GM12878 (cell line): ENCODE measurements around the gene IL32. TPM values are rescaled to one million over a fixed set of nuclear protein-coding genes. Genes with fewer than 3 reads are reported as not detected.
"Not testable (repeated sequence)": the region's sequence is repeated elsewhere in the genome, so short reads cannot be mapped to it uniquely, and the experiment has no call there.

ENCODE experiments used
- ATAC-seq: fragments of 200-7000 bp; cut with Tn5 transposase; 3 replicates; pipeline ENCODE4 v1.9.1; 2020; ENCODE audit warnings: mild to moderate bottlenecking, moderate library complexity
- BruUV-seq: library from RNA; stranded (reverse); fragments of 400-500 nt; replicated peaks from 2 replicates; lab custom pipeline; 2021; lab: Mats Ljungman, UMichigan
- CTCF ChIA-PET: fragments of 300-600 bp; sonication (Branson Sonifier 250); formaldehyde crosslinking; extraction: SDS; loops from one replicate; lab custom pipeline; 2021; ENCODE audit warnings: inconsistent platforms; lab: Yijun Ruan, JAX
- POLR2A ChIA-PET: fragments of 350-600 bp; formaldehyde crosslinking; extraction: SDS; loops from one replicate; lab custom pipeline; 2021; ENCODE audit warnings: inconsistent platforms; lab: Charles Lee
- RAD21 ChIA-PET: fragments of 300-600 bp; sonication (Branson Sonifier 250); formaldehyde crosslinking; loops from one replicate; lab custom pipeline; 2023; ENCODE audit warnings: antibody characterized with exemption; ENCODE audit not compliant: unreplicated experiment; lab: Charles Lee
- SMC1A ChIA-PET: fragments of 300-600 bp; sonication (Branson Sonifier 250); formaldehyde crosslinking; loops from one replicate; lab custom pipeline; 2023; ENCODE audit not compliant: unreplicated experiment, uncharacterized antibody; lab: Charles Lee
- DNase-seq: peaks from one replicate; pipeline ENCODE4 v3.0.0-alpha.2; 2011; ENCODE audit warnings: low read depth, low spot score
- FAIRE-seq: peaks from 3 replicates; lab custom pipeline; 2011; peaks lifted over from hg19 to GRCh38; lab: Jason Lieb, UNC
- H2AFZ ChIP-seq: 2 replicates; pipeline ENCODE4 v1.6.0; 2011; ENCODE audit warnings: low read depth, low read length, control low read depth; ENCODE audit not compliant: control insufficient read depth
- H3K27ac ChIP-seq: 2 replicates; pipeline ENCODE4 v1.5.1; 2011; ENCODE audit warnings: control low read depth; ENCODE audit not compliant: control insufficient read depth, insufficient read depth
- H3K27me3 ChIP-seq, 2 experiments: replicated peaks in 1 of 2; 2 replicates each; pipeline versions ENCODE4 v1.6.0 to v1.6.1; 2011; ENCODE audit warnings: low read length in 1 of 2; ENCODE audit not compliant: control insufficient read depth in 2 of 2, insufficient read depth in 2 of 2
- H3K36me3 ChIP-seq, 2 experiments: 2 replicates each; pipeline ENCODE4 v1.5.1; 2011; ENCODE audit warnings: low read length in 1 of 2; ENCODE audit not compliant: control insufficient read depth in 2 of 2, insufficient read depth in 2 of 2
- H3K4me1 ChIP-seq: 2 replicates; pipeline ENCODE4 v1.6.1; 2011; ENCODE audit warnings: mild to moderate bottlenecking, low read length, moderate library complexity, mixed read lengths; ENCODE audit not compliant: control insufficient read depth, insufficient read depth
- H3K4me2 ChIP-seq: 2 replicates; pipeline ENCODE4 v1.6.0; 2011; ENCODE audit warnings: control low read depth; ENCODE audit not compliant: control insufficient read depth, insufficient read depth
- H3K4me3 ChIP-seq: fragments of 200-600 bp; sonication (generic); 2 replicates; pipeline ENCODE4 v1.5.1; 2016
- H3K79me2 ChIP-seq: 2 replicates; pipeline ENCODE4 v1.6.0; 2011; ENCODE audit warnings: low read length; ENCODE audit not compliant: control insufficient read depth, insufficient read depth
- H3K9ac ChIP-seq: 2 replicates; pipeline ENCODE4 v1.8.0; 2011; ENCODE audit warnings: low read length, control low read depth, mixed read lengths; ENCODE audit not compliant: control insufficient read depth, insufficient read depth
- H3K9me3 ChIP-seq: replicated peaks from 3 replicates; pipeline ENCODE4 v1.5.1; 2011; ENCODE audit warnings: mild to moderate bottlenecking, low read length; ENCODE audit not compliant: control insufficient read depth, insufficient read depth
- H4K20me1 ChIP-seq: 2 replicates; pipeline ENCODE4 v1.6.0; 2011; ENCODE audit not compliant: control insufficient read depth, insufficient read depth
- BCL11A ChIP-seq: IDR thresholded peaks from 2 replicates; pipeline ENCODE4 v1.6.1; 2011; ENCODE audit warnings: low read depth, low read length
- CEBPB ChIP-seq, 2 experiments: fragments of 150-350 bp in 1 of 2; IDR thresholded peaks; 2 replicates each; pipeline ENCODE4 v1.6.1; 2012 to 2014; ENCODE audit warnings: low read depth in 2 of 2, low read length in 2 of 2, borderline replicate concordance in 1 of 2, inconsistent platforms in 1 of 2
- GABPA ChIP-seq: IDR thresholded peaks from 2 replicates; pipeline ENCODE4 v1.6.1; 2014; ENCODE audit warnings: antibody characterized with exemption, low read depth, mild to moderate bottlenecking, inconsistent platforms
- PAX8 ChIP-seq: fragments of 450-650 bp; IDR thresholded peaks from 2 replicates; pipeline ENCODE4 v1.6.1; 2017; ENCODE audit warnings: mild to moderate bottlenecking, moderate library complexity
- POU2F2 ChIP-seq: IDR thresholded peaks from 3 replicates; pipeline ENCODE4 v1.6.1; 2011; ENCODE audit warnings: low read depth, mild to moderate bottlenecking, low read length, borderline replicate concordance
- SKIL ChIP-seq: fragments of 450-650 bp; IDR thresholded peaks from 2 replicates; pipeline ENCODE4 v1.6.1; 2017; ENCODE audit warnings: mild to moderate bottlenecking, low read depth, inconsistent platforms; ENCODE audit not compliant: poor library complexity, severe bottlenecking
- ZNF274 ChIP-seq: IDR thresholded peaks from one replicate; pipeline ENCODE4 v1.8.0; 2011; ENCODE audit not compliant: insufficient read length, insufficient read depth
- WGBS: methylation state at CpG from one replicate; pipeline ENCODE4 v1.1.6; 2016; ENCODE audit warnings: low lambda C conversion rate; ENCODE audit not compliant: insufficient replicate concordance, insufficient coverage; ENCODE audit errors: missing lambda C conversion rate; 5-methylcytosine and 5-hydroxymethylcytosine counted together
- in situ Hi-C: fragments of 300-500 bp; cut with MboI; formaldehyde crosslinking; loops from 9 replicates; pipeline ENCODE4 v1.14.3; 2018; ENCODE audit warnings: mixed read lengths
- intact Hi-C: fragments of 100-400 bp; cut with micrococcal nuclease; formaldehyde crosslinking; loops from one replicate; pipeline ENCODE4 v1.14.2; 2022; ENCODE audit not compliant: unreplicated experiment
- polyA plus RNA-seq, 11 experiments: library from polyadenylated mRNA; depleted of rRNA in 4 of 11; unstranded in 6 of 11; stranded (reverse) in 5 of 11; fragments of >200 nt; fragmentation: Nextera tagmentation in 4 of 11; fragmentation: Illumina TruSeq in 1 of 11; extraction: Ambion mirVana in 4 of 11; extraction: Trizol in 1 of 11; gene quantifications; 1 replicate in 1 of 11; 2 replicates in 10 of 11; pipeline versions ENCODE4 v1.2.1 to v1.2.3, GENCODE V29; 2011 to 2016; ENCODE audit warnings: inconsistent platforms in 2 of 11, missing spikeins in 2 of 11, low read depth in 1 of 11
- total RNA-seq, 4 experiments: library from RNA; depleted of rRNA in 3 of 4; stranded (reverse); fragments of >200 nt in 3 of 4; fragmentation: Illumina TruSeq in 1 of 4; extraction: Trizol in 1 of 4; gene quantifications; 2 replicates each; pipeline versions ENCODE4 v1.2.1 to v1.2.3, GENCODE V29; 2013 to 2021

IL32 gene
- total and polyA plus RNA-seq, 10 of the 15 experiments (the other 5 are each of a cell fraction or from before 2014, with no cell fraction given): 27.0 to 122 (median 55.8) TPM

- ChIA-PET POLR2A (interaction anchor here (0.8 kb wide), 1 partner anchor 20 kb away, joined by 3 read pairs; no protein-coding TSS in a partner anchor), CTCF (interaction anchor here (0.6 to 5.6 kb wide), 3 partner anchors 20 to 350 kb away, joined by 3 to 28 read pairs (median 5); no protein-coding TSS in a partner anchor), RAD21 (no interaction called here), SMC1A (no interaction called here)
- H3K9me3 ChIP-seq: no peaks in the 10 kb centered on the region
- no peak for DNase-seq
- no peaks in the 10 kb centered on the region for H3K36me3 ChIP-seq
- WGBS: 61% methylated on average over 9 of the region's 9 CpGs
- no peak overlapping the region for H3K4me3 ChIP-seq
- no TSS peak for BruUV-seq
- intact Hi-C loops (no loop called here), in situ Hi-C loops (no loop called here)
- peaks cover 8% of the 10 kb centered on the region for H3K4me1 ChIP-seq
- no peak for ATAC-seq
- TF ChIP-seq SKIL (no peak), POU2F2 (no peak), GABPA (no peak), CEBPB (IDR thresholded peaks at IDR 0.05; ENCODE audit: borderline replicate concordance in 1 of 2, low read depth in 2 of 2, low read length in 2 of 2) (no peak), ZNF274 (no peak), PAX8 (no peak), BCL11A (no peak)
- H3K4me2 ChIP-seq: no peak overlapping the region
- no peaks in the 10 kb centered on the region; a peak in 2 of 4 replicates for H3K27me3 ChIP-seq
- H2AFZ ChIP-seq: no peak overlapping the region
- H3K9ac ChIP-seq: no peak overlapping the region
- no peak for FAIRE-seq
- no peaks in the 10 kb centered on the region for H3K79me2 ChIP-seq
- no peak overlapping the region for H3K27ac ChIP-seq
- no peaks in the 10 kb centered on the region for H4K20me1 ChIP-seq
Measured at GRCh38 chr16:3051494-3051893, 13.9 kb upstream of the IL32 start.

GRCh38 chr16:3052571-3053329, 12.7 kb upstream of the IL32 start:
- 84% methylated on average over 11 of the region's 12 CpGs for WGBS
- DNase-seq, H3K79me2 ChIP-seq, SMC1A ChIA-PET, H3K27ac ChIP-seq, H3K36me3 ChIP-seq, H4K20me1 ChIP-seq, CTCF ChIA-PET, H2AFZ ChIP-seq, in situ Hi-C loops, POLR2A ChIA-PET, BruUV-seq, H3K27me3 ChIP-seq, H3K9ac ChIP-seq, intact Hi-C loops, H3K4me2 ChIP-seq, H3K9me3 ChIP-seq, H3K4me3 ChIP-seq, H3K4me1 ChIP-seq: not testable (repeated sequence)
- ATAC-seq (peak; percentile 41), FAIRE-seq (peak; percentile 82)
- RAD21 ChIA-PET: interaction anchor here (0.6 kb wide), 1 partner anchor 138 kb away, joined by 4 read pairs; no protein-coding TSS in a partner anchor

- CTCF ChIA-PET, in situ Hi-C loops, H3K36me3 ChIP-seq, POLR2A ChIA-PET, BruUV-seq, intact Hi-C loops, FAIRE-seq, H3K9ac ChIP-seq, RAD21 ChIA-PET, H4K20me1 ChIP-seq, SMC1A ChIA-PET, H3K27ac ChIP-seq, H3K4me3 ChIP-seq, H3K79me2 ChIP-seq, H2AFZ ChIP-seq, DNase-seq, H3K9me3 ChIP-seq, H3K27me3 ChIP-seq, H3K4me2 ChIP-seq: not testable (repeated sequence)
- peak; percentile 54 for ATAC-seq
- 79% methylated on average over 13 of the region's 13 CpGs for WGBS
- H3K4me1 ChIP-seq: peaks cover 12% of the 10 kb centered on the region
Measured at GRCh38 chr16:3053330-3053710, 12.1 kb upstream of the IL32 start.
